Thyroid gland (tissue), 4 donors: ENCODE results near the gene LAMB1. TPM values are rescaled to one million over a fixed set of nuclear protein-coding genes. Genes with fewer than 3 reads are reported as not detected.
A peak's percentile ranks its signal among the peaks of the same experiment; 100 is the strongest.

Experiments used
- DNase-seq, 2 donors: peaks; one replicate each; pipeline ENCODE4 v3.0.0-alpha.2; 2019
- H3K27ac ChIP-seq, 3 donors: fragments of 200-600 bp; sonication (generic); 1 replicate in 2 of 3; 2 replicates in 1 of 3; pipeline ENCODE4 v1.5.1; 2016 to 2019; ENCODE audit warnings: mild to moderate bottlenecking in 1 of 3, moderate library complexity in 1 of 3
- H3K27me3 ChIP-seq: fragments of 200-600 bp; sonication (generic); one replicate; pipeline ENCODE4 v1.5.1; 2019
- H3K36me3 ChIP-seq, 2 donors: fragments of 200-600 bp; sonication (generic); one replicate each; pipeline ENCODE4 v1.5.1; 2016 to 2019
- H3K4me1 ChIP-seq, 2 donors: fragments of 200-600 bp; sonication (generic); one replicate each; pipeline ENCODE4 v1.5.1; 2017 to 2019
- H3K4me3 ChIP-seq, 3 donors: fragments of 200-600 bp; sonication (generic); replicated peaks in 1 of 3; 1 replicate in 2 of 3; 2 replicates in 1 of 3; pipeline ENCODE4 v1.5.1; 2016; ENCODE audit warnings: mild to moderate bottlenecking in 1 of 3
- H3K9me3 ChIP-seq: fragments of 200-600 bp; sonication (generic); one replicate; pipeline ENCODE4 v1.5.1; 2017
- CTCF ChIP-seq, 6 experiments: fragments of 200-600 bp in 3 of 6; fragments of 450-650 bp in 3 of 6; sonication (generic) in 3 of 6; IDR thresholded peaks; one replicate each; pipeline ENCODE4 v1.5.1; 2016 to 2019; ENCODE audit warnings: antibody characterized with exemption in 6 of 6, mild to moderate bottlenecking in 2 of 6, inconsistent platforms in 1 of 6, moderate library complexity in 1 of 6
- POLR2A ChIP-seq, 2 donors: fragments of 450-650 bp; IDR thresholded peaks; one replicate each; pipeline ENCODE4 v1.6.1; 2017; ENCODE audit warnings: antibody characterized with exemption in 2 of 2, mild to moderate bottlenecking in 2 of 2, moderate library complexity in 1 of 2
- WGBS, 2 donors: methylation state at CpG; one replicate each; pipeline ENCODE4 v1.1.5; 2017; 5-methylcytosine and 5-hydroxymethylcytosine counted together
- intact Hi-C: fragments of 100-400 bp; cut with DNase I; formaldehyde crosslinking; loops from one replicate; pipeline ENCODE4 v1.15.1; 2023
- total RNA-seq, 4 donors: library from RNA; depleted of rRNA; stranded (reverse); fragments of >200 nt; gene quantifications; one replicate each; pipeline ENCODE4 v1.2.3, GENCODE V29; 2016

Gene LAMB1
- total RNA-seq, 4 donors from 2014 or later, result 103 to 112 (median 106) TPM

- H3K27me3 ChIP-seq, result no peaks in the 10 kb centered on the region
- peaks cover 19 to 43% of the 10 kb centered on the region in 2 donors for H3K4me1 ChIP-seq
- no peak for TF ChIP-seq CTCF (IDR thresholded peaks at IDR 0.05)
- TF ChIP-seq POLR2A (IDR thresholded peaks at IDR 0.05), result peak in 1 of 2 donors; percentile 16
- DNase-seq, result peak; percentile 43 to 54
- no peaks in the 10 kb centered on the region for H3K9me3 ChIP-seq
- WGBS, 2 donors, result 27 to 39% methylated on average over 18 to 36 of the region's 37 CpGs
- H3K4me3 ChIP-seq, result peak overlapping the region; percentile 56 to 93 (median 92)
- peak overlapping the region; percentile 34 to 81 (median 59) for H3K27ac ChIP-seq
- H3K36me3 ChIP-seq, result peaks cover 0 to 4% of the 10 kb centered on the region in 2 donors
- intact Hi-C loops, result loop anchor here (10.0 kb wide), 1 partner anchor 56 kb away; no protein-coding TSS in a partner anchor
These were observed 1.8 kb downstream of the LAMB1 start for GRCh38 chr7:108000875-108001763.

GRCh38 chr7:107999779-108000560 lies 3.0 kb downstream of the LAMB1 start:
- H3K4me1 ChIP-seq, result peaks cover 31 to 54% of the 10 kb centered on the region in 2 donors
- WGBS, 2 donors, result 78 to 82% methylated on average over 4 of the region's 4 CpGs
- H3K27me3 ChIP-seq, result no peaks in the 10 kb centered on the region
- no peak for DNase-seq
- no peak overlapping the region for H3K4me3 ChIP-seq
- no peaks in the 10 kb centered on the region for H3K9me3 ChIP-seq
- TF ChIP-seq CTCF (IDR thresholded peaks at IDR 0.05), result no peak
- no peak for TF ChIP-seq POLR2A (IDR thresholded peaks at IDR 0.05)
- peaks cover 0 to 4% of the 10 kb centered on the region in 2 donors for H3K36me3 ChIP-seq
- H3K27ac ChIP-seq, result peak overlapping the region; percentile 12 to 81 (median 41)
- intact Hi-C loops, result loop anchor here (10.0 kb wide), 1 partner anchor 55 kb away; no protein-coding TSS in a partner anchor

GRCh38 chr7:107998660-107999480 lies 4.1 kb downstream of the LAMB1 start:
- Histone ChIP-seq H3K27me3 (no peaks in the 10 kb centered on the region), H3K9me3 (no peaks in the 10 kb centered on the region), H3K4me3 (no peak overlapping the region), H3K36me3 (peaks cover 0 to 4% of the 10 kb centered on the region in 2 donors), H3K27ac (peak overlapping the region; percentile 10 to 81 (median 31)), H3K4me1 (peaks cover 38 to 65% of the 10 kb centered on the region in 2 donors)
- TF ChIP-seq CTCF (IDR thresholded peaks at IDR 0.05), result no peak
- TF ChIP-seq POLR2A (IDR thresholded peaks at IDR 0.05), result no peak
- no peak for DNase-seq
- WGBS, 2 donors, result 94 to 95% methylated on average over 3 of the region's 3 CpGs
- intact Hi-C loops, result no loop called here

GRCh38 chr7:107998150-107998549 lies 4.8 kb downstream of the LAMB1 start:
- TF ChIP-seq CTCF (IDR thresholded peaks at IDR 0.05) (no peak), POLR2A (IDR thresholded peaks at IDR 0.05) (no peak)
- H3K4me3 ChIP-seq, result no peak overlapping the region
- intact Hi-C loops, result no loop called here
- H3K27ac ChIP-seq, result peak overlapping the region in 1 of 3 donors; percentile 81
- WGBS, 2 donors, result 92 to 97% methylated on average over 2 of the region's 2 CpGs
- H3K27me3 ChIP-seq, result no peaks in the 10 kb centered on the region
- no peak for DNase-seq
- H3K4me1 ChIP-seq, result peaks cover 38 to 63% of the 10 kb centered on the region in 2 donors
- no peaks in the 10 kb centered on the region for H3K9me3 ChIP-seq
- peaks cover 4% of the 10 kb centered on the region in 2 donors for H3K36me3 ChIP-seq
